ENCODE results near the gene ZNF550.
"Not testable (repeated sequence)": the region's sequence is repeated elsewhere in the genome, so short reads cannot be mapped to it uniquely, and the experiment has no call there.

The ZNF550 gene

DNA sequence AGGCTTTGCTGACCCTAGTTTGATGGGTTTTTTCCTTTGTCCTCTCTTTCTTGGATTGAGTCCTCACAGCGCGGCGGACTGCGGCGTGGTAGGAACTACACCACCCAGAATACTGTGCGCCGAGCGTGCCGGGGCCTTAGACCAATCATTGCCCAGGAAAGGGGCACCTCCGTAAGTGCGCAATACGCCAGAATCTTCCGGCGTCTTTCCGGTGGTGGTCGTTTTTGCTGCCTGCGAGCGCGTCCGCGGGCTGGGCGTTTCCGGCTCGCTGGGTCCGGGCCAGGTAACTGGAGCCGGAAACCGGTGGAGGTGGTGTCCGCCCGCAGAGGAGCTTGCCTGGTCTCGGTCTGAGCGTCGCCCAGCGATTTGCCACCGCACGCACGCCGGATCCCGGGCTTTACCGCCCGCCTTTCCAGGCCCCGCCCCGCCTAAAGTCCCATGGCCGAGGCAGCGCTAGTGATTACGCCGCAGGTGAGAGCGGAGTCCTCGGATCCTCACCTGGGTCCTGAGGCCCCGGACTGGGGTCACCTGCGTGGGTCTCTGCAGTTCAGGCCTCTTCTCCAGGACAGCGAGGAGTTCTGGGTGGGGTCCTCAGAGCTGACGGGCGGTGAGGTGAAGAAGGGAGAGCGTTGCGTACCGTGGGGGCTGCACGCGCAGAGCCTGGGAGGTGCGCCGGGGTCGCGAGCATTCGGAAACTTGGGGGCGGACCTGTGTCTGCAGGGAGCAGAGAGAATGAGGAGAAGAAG, 32.4 kb downstream of the ZNF550 start, which contains the start of gene ZNF549:
ZNF549 (plus strand) TSS at position 221 of the 746 bp plus-strand sequence; CDS start at position 439, 218 bp downstream.
- peak; percentile 95 for DNase-seq

GRCh38 chr19:57518021-57518420, 41.6 kb downstream of the ZNF550 start:
- DNase-seq = not testable (repeated sequence)

DNA sequence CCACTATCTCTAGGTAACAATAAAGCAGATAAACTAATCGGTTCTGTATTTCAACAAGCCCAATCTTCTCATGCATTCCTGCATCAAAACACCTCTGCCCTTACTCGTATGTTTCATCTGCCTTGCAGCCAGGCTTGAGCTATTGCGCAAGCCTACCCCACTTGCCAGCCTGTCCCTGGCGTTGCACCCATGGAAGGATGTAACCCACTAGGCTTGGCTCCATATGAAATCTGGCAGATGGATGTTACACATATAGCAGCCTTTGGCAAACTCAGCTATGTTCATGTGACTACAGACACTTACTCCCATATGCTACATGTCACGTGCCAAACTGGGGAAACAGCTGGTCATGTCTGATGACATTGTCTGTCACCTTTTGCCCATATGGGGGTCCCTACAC, 44.4 kb downstream of the ZNF550 start:
- DNase-seq = no peak

- no peak for DNase-seq
These were observed 46.8 kb downstream of the ZNF550 start for GRCh38 chr19:57512845-57513244.

GRCh38 chr19:57511484-57511883, 48.2 kb downstream of the ZNF550 start:
- DNase-seq = no peak

DNA sequence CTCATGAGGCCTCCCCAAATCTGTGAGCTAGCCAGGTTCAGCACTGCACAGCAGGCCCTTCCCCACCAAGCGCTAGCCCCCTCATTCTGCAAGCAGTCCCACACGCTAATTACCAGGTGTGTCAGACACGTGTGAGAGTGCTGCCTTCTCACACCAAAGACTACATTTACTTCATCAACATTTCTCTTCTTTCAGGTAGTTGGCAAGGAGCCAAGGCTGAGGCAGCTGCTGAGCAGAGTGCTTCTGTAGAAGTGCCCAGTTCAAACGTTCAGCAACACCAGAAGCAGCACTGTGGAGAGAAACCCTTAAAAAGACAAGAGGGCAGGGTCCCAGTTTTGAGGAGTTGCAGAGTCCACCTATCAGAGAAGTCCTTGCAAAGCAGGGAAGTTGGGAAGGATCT, 53.5 kb downstream of the ZNF550 start:
- DNase-seq = peak; percentile 26

GRCh38 chr19:57500400-57500799, 59.3 kb downstream of the ZNF550 start:
- not testable (repeated sequence) for DNase-seq

GRCh38 chr19:57499680-57500395, 59.8 kb downstream of the ZNF550 start, which contains the start of gene ZNF773:
Gene ZNF773, plus strand, starts transcription at chr19:57499938. Its CDS starts 143 bp downstream, at chr19:57500081.
- peak; percentile 68 for DNase-seq

DNA sequence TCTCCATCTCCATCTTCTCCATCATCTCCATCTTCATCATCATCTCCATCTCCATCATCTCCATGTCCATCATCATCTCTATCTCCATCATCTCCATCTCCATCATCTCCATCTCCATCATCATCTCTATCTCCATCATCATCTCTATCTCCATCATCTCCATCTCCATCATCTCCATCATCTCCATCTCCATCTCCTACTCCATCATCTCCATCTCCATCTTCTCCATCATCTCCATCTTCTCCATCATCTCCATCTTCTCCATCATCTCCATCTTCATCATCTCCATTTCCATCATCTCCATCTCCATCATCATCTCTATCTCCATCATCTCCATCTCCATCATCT, 60.4 kb downstream of the ZNF550 start:
- not testable (repeated sequence) for DNase-seq

DNA sequence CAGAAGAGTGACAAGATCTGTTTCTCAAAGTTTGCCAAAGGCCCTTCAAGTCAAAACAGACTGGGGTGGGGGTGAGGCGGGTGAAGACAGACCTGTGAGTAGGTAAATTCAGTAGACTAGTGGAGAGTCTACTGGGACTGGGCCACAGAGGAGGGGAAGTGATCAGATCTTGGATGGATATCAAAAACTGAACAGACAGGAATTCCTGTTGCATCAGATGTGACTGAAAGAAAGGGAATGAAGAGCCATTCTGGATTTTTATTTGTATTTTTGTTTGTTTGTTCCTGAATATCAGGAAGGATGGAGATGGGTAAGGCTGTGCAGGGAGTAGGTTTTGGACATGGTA, 71.4 kb downstream of the ZNF550 start:
- DNase-seq = not testable (repeated sequence)

DNA sequence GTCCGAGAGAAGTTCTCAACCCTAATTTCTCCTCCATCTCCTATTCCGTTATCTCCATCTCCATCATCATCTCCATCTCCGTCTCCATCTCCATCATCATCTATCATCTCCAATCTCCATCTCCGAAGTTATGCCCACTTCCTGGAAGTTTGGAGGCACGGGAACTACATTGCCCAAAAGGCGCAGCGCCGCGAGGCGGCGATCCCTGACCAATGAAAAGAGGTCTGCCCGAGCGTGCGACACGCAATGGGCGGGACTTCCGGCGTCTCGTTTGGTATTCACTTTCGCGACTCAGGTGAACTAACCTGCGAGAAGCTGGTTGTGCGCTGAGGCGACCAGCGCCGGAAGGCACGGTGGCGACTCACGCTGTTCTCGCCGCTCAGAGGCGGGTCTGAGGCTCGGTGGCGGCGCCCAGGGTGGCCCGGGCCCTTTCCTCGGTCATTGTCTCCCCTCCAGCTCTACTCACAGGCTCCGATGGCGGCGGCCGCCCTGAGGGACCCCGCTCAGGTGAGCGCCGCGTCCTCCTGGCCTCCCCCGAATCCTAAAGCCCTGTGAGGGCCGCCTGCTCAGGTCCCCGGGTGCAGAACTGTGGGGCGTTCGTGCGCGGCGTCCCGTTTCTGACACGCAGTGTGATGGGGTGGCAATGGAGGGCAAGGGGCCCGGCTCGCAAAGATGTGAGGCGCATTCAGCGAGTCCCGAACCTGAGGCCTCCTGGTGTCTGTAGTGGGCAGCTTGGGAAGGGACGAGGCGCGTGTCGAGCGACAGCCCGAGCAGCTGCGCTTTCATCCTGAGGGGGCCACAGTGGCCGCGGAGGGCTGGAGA, 72.0 kb downstream of the ZNF550 start, which contains the start of gene ZNF419:
ZNF419 (plus strand) TSS at position 274 of the 822 bp plus-strand sequence; CDS start at position 475, 201 bp downstream.
- DNase-seq = peak; percentile 97

Measured in NCI-H1105 (cell line).